ENCODE measurements around the gene GLI3. TPM values are rescaled to one million over a fixed set of nuclear protein-coding genes. Genes with fewer than 3 reads are reported as not detected.

The GLI3 gene
- total and polyA plus RNA-seq, 2 of the 8 experiments (the other 6 are each of a cell fraction or from before 2014, with no cell fraction given) = 8.0 to 31.1 TPM

DNA sequence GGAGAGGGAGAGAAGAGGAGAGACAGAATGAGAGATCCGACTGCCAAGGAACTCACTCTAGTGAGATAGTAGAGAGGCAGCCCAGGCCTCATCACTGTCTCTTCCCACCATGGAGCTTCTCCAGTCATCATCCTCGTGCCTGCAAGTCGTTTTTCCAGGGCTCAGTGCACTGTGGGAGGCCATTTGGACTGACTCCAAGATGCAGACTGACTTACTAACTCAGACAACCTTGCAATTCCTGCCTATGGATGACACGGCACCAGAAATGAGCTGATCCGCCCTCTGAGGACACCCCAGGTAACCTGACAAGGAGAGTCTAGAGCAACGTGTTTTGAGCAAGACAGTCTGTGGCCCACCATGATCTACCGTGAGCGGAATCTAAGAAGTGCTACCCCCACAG, 154.9 kb downstream of the GLI3 start:
- DNase-seq (ENCODE audit: low read depth in 1 of 2, low spot score in 2 of 2) = no peak

More for the DNA sequence above, 154.9 kb downstream of the GLI3 start:
- no peak overlapping the region for H4K5ac ChIP-seq (ENCODE audit: insufficient read length, low read depth, low read length)
- H3K4me3 ChIP-seq (ENCODE audit: extremely low read depth in 1 of 4, insufficient read depth in 2 of 4, low read depth in 3 of 4, low read length in 4 of 4) = no peak overlapping the region
- no peak overlapping the region for H2AFZ ChIP-seq (ENCODE audit: low read length)
- POLR2A ChIA-PET (ENCODE audit: partially characterized antibody) = no interaction called here
- no peak overlapping the region for H4K91ac ChIP-seq (replicated peaks; ENCODE audit: insufficient read length, low read length)
- no peaks in the 10 kb centered on the region; a peak in 1 of 4 replicates for H3K79me2 ChIP-seq (ENCODE audit: control insufficient read depth in 1 of 2, insufficient read depth in 2 of 2, low read length in 2 of 2)
- no peak overlapping the region for H3K18ac ChIP-seq (ENCODE audit: extremely low read depth, low read length)
- H3K9ac ChIP-seq (replicated peaks in 1 of 4; ENCODE audit: extremely low read depth in 1 of 4, low read depth in 3 of 4, low read length in 3 of 4) = no peak overlapping the region
- H3K23me2 ChIP-seq (ENCODE audit: low read depth, low read length) = no peaks in the 10 kb centered on the region
- H3K27ac ChIP-seq (ENCODE audit: low read depth, low read length) = no peak overlapping the region
- no peak overlapping the region for H3K23ac ChIP-seq (ENCODE audit: insufficient read length)
- peaks cover 4 to 17% of the 10 kb centered on the region in 2 experiments for H4K20me1 ChIP-seq (replicated peaks in 1 of 2; ENCODE audit: control insufficient read depth in 1 of 2, insufficient read depth in 2 of 2, low read length in 2 of 2)
- 78% methylated on average over 8 of the region's 8 CpGs; no CpG with 5 or more reads in 1 of the 2 experiments for WGBS, 2 experiments (ENCODE audit: extremely low coverage in 1 of 2, insufficient coverage in 1 of 2, insufficient read length in 1 of 2, insufficient replicate concordance in 2 of 2, low coverage in 1 of 2, low lambda C conversion rate in 2 of 2, missing lambda C conversion rate in 1 of 2)
- no peak overlapping the region for H4K8ac ChIP-seq (ENCODE audit: extremely low read depth, insufficient read depth, low read length)
- no peak overlapping the region for H2BK120ac ChIP-seq (replicated peaks; ENCODE audit: low read depth, low read length)
- H2BK5ac ChIP-seq (ENCODE audit: low read depth, low read length) = no peak overlapping the region
- no peak overlapping the region for H3K4ac ChIP-seq (replicated peaks; ENCODE audit: insufficient read length, low read depth, low read length)
- no peak overlapping the region for H3K4me2 ChIP-seq (ENCODE audit: insufficient read depth in 1 of 2, low read depth in 2 of 2, low read length in 2 of 2)
- no peaks in the 10 kb centered on the region; the same call in 1 of the 2 replicates for H3K79me1 ChIP-seq (ENCODE audit: low read depth, low read length)
- no peaks in the 10 kb centered on the region for H3K4me1 ChIP-seq (replicated peaks in 1 of 4; ENCODE audit: control insufficient read depth in 3 of 4, insufficient read depth in 4 of 4, low read length in 3 of 4)
- H3K27me3 ChIP-seq (replicated peaks in 1 of 4; ENCODE audit: control insufficient read depth in 3 of 4, extremely low read depth in 1 of 4, insufficient read depth in 3 of 4, low read length in 3 of 4) = peaks cover 5 to 11% (median 9%) of the 10 kb centered on the region in 4 experiments
- no peak overlapping the region for H3K56ac ChIP-seq (replicated peaks; ENCODE audit: insufficient read length, low read depth, low read length)
- H2BK12ac ChIP-seq (ENCODE audit: low read depth, low read length) = no peak overlapping the region
- no peak overlapping the region for H3K14ac ChIP-seq (ENCODE audit: insufficient read length)
- no peak overlapping the region for H2AK5ac ChIP-seq (ENCODE audit: low read depth, low read length)
- no peak for FAIRE-seq
- no peaks in the 10 kb centered on the region for H3K36me3 ChIP-seq (ENCODE audit: control insufficient read depth in 2 of 4, insufficient read depth in 4 of 4, low read length in 3 of 4)
- no peak overlapping the region for H2BK15ac ChIP-seq (ENCODE audit: low read length)
- H3K9me3 ChIP-seq (ENCODE audit: insufficient read depth in 2 of 2, low read depth in 1 of 2, low read length in 1 of 2) = no peaks in the 10 kb centered on the region
- CTCF ChIA-PET (ENCODE audit: partially characterized antibody) = interaction anchor here (0.9 to 1.1 kb wide), 2 partner anchors 8 to 23 kb away, joined by 3 read pairs; no protein-coding TSS in a partner anchor
- no peak overlapping the region for H2BK20ac ChIP-seq (ENCODE audit: low read length)
